Neural cell (in vitro differentiated cells): Measurements from ENCODE around the gene GGCT.

Source experiments
- EP300 ChIP-seq: fragments of 450-650 bp; conservative IDR thresholded peaks from 2 replicates; pipeline ENCODE4 v1.6.1; 2014; ENCODE audit warnings: antibody characterized with exemption, mild to moderate bottlenecking, moderate library complexity; ENCODE audit not compliant: poor library complexity, severe bottlenecking
- MXI1 ChIP-seq: fragments of 450-650 bp; conservative IDR thresholded peaks from 2 replicates; pipeline ENCODE4 v1.6.1; 2014; ENCODE audit warnings: antibody characterized with exemption, mild to moderate bottlenecking; ENCODE audit not compliant: poor library complexity, severe bottlenecking
- POLR2AphosphoS5 ChIP-seq: IDR thresholded peaks from 2 replicates; pipeline ENCODE4 v1.6.1; 2012
- RAD21 ChIP-seq: fragments of 450-650 bp; conservative IDR thresholded peaks from 2 replicates; pipeline ENCODE4 v1.6.1; 2014; ENCODE audit warnings: antibody characterized with exemption, mild to moderate bottlenecking, moderate library complexity
- TF ChIP-seq, protein P1 (sequence below): fragments of 450-650 bp; IDR thresholded peaks from 2 replicates; pipeline ENCODE4 v1.5.1; 2014; ENCODE audit warnings: antibody characterized with exemption, mild to moderate bottlenecking, moderate library complexity; ENCODE audit not compliant: poor library complexity, severe bottlenecking

DNA sequence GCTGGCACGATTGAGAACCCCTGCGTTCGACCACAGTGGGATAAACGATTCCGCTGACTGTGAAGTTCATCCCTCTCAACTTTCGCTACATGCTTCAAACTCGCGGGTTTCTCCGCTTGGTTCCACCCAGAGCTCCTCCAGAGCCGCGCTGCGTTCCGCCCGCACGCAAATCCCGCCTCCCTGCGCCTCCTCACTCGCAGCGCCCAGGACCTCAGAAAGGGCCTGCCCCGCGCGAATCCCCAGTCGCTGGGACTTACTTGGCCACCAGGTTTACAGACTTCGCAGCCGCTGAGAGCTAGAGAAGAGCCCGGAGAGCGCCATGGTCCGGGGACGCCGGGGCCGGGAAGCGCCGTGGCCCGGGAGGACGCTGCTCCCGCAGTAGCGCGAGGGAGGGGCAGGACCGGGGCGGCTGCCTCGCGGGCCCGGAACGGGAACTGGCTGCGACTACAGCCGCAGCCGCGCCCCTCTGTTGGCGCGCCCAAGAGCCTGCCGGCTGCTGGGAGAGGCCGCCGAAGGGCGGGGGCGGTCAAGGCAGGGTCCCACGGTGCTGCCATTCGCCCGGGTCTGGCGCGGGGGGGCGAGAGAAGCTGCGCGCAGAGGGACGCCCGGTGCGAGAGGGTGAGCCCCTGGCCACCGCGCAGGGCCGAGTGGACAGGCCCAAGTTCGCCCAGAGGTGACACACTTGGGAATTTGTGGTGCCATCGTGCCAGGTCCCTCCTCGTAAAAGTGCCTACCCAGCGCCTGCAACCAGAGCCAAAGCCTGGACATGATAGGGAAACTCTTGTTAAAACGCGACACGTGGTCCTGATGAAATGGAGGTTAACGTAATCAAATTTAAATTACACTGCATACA is 26.1 kb downstream of the GGCT start, which contains the start of gene NOD1:
- peak; percentile 49 for TF ChIP-seq MXI1
- no peak for TF ChIP-seq EP300
- TF ChIP-seq RAD21, result peak; percentile 27
- no peak for TF ChIP-seq POLR2AphosphoS5
- TF ChIP-seq, protein P1, sequence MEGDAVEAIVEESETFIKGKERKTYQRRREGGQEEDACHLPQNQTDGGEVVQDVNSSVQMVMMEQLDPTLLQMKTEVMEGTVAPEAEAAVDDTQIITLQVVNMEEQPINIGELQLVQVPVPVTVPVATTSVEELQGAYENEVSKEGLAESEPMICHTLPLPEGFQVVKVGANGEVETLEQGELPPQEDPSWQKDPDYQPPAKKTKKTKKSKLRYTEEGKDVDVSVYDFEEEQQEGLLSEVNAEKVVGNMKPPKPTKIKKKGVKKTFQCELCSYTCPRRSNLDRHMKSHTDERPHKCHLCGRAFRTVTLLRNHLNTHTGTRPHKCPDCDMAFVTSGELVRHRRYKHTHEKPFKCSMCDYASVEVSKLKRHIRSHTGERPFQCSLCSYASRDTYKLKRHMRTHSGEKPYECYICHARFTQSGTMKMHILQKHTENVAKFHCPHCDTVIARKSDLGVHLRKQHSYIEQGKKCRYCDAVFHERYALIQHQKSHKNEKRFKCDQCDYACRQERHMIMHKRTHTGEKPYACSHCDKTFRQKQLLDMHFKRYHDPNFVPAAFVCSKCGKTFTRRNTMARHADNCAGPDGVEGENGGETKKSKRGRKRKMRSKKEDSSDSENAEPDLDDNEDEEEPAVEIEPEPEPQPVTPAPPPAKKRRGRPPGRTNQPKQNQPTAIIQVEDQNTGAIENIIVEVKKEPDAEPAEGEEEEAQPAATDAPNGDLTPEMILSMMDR, result peak; percentile 42
